Smooth muscle cell (in vitro differentiated cells): ENCODE measurements around the gene DEGS2. TPM values are rescaled to one million over a fixed set of nuclear protein-coding genes. Genes with fewer than 3 reads are reported as not detected.

Experiments
- DNase-seq: peaks from one replicate; lab custom pipeline; 2025; ENCODE audit not compliant: unreplicated experiment; lab: John Stamatoyannopoulos, UW
- H2AFZ ChIP-seq: fragments of 200-600 bp; sonication (generic); 2 replicates; pipeline ENCODE4 v1.6.0; 2016; ENCODE audit warnings: antibody characterized with exemption, low read depth, mild to moderate bottlenecking
- H3F3A ChIP-seq: fragments of 200-600 bp; sonication (generic); 2 replicates; pipeline ENCODE4 v1.6.0; 2017; ENCODE audit warnings: antibody characterized with exemption, low read depth
- H3K27ac ChIP-seq: fragments of 200-600 bp; sonication (generic); 2 replicates; pipeline ENCODE4 v1.5.1; 2016; ENCODE audit warnings: low read depth, mild to moderate bottlenecking
- H3K27me3 ChIP-seq: fragments of 200-600 bp; sonication (generic); 2 replicates; pipeline ENCODE4 v1.6.1; 2016; ENCODE audit warnings: low read depth, mild to moderate bottlenecking
- H3K36me3 ChIP-seq: fragments of 200-600 bp; sonication (generic); 2 replicates; pipeline ENCODE4 v1.5.1; 2016; ENCODE audit warnings: low read depth
- H3K4me1 ChIP-seq: fragments of 200-600 bp; sonication (generic); 2 replicates; pipeline ENCODE4 v1.5.1; 2016; ENCODE audit warnings: low read depth
- H3K4me2 ChIP-seq: fragments of 200-600 bp; sonication (generic); 2 replicates; pipeline ENCODE4 v1.6.0; 2016; ENCODE audit warnings: mild to moderate bottlenecking
- H3K4me3 ChIP-seq: fragments of 200-600 bp; sonication (generic); 2 replicates; pipeline ENCODE4 v1.5.1; 2016; ENCODE audit warnings: mild to moderate bottlenecking
- H3K79me2 ChIP-seq: fragments of 200-600 bp; sonication (generic); 2 replicates; pipeline ENCODE4 v1.6.0; 2016; ENCODE audit warnings: low read depth, mild to moderate bottlenecking
- H3K9ac ChIP-seq: fragments of 200-600 bp; sonication (generic); 2 replicates; pipeline ENCODE4 v1.6.0; 2016; ENCODE audit warnings: low read depth
- H3K9me3 ChIP-seq: fragments of 200-600 bp; sonication (generic); replicated peaks from 2 replicates; pipeline ENCODE4 v1.5.1; 2016; ENCODE audit warnings: low read depth
- H4K20me1 ChIP-seq: fragments of 200-600 bp; sonication (generic); 2 replicates; pipeline ENCODE4 v1.6.0; 2016; ENCODE audit warnings: low read depth
- CTCF ChIP-seq: fragments of 200-600 bp; sonication (generic); IDR thresholded peaks from 2 replicates; pipeline ENCODE4 v1.5.1; 2017; ENCODE audit warnings: borderline replicate concordance, mild to moderate bottlenecking, antibody characterized with exemption; ENCODE audit not compliant: insufficient read depth, poor library complexity, severe bottlenecking
- WGBS: methylation state at CpG from one replicate; pipeline ENCODE4 v1.1.7; 2016; ENCODE audit warnings: low lambda C conversion rate; 5-methylcytosine and 5-hydroxymethylcytosine counted together
- polyA plus RNA-seq: library from polyadenylated mRNA; unstranded; fragments of >200 nt; fragmentation: Nextera tagmentation; extraction: Ambion mirVana; gene quantifications from 2 replicates; pipeline ENCODE4 v1.2.1, GENCODE V29; 2016
- total RNA-seq: library from RNA; depleted of rRNA; stranded (reverse); fragments of >200 nt; gene quantifications from 2 replicates; pipeline ENCODE4 v1.2.3, GENCODE V29; 2014

The DEGS2 gene
- total and polyA plus RNA-seq, 2 experiments from 2014 or later = 0.45 to 0.83 TPM

GRCh38 chr14:100156776-100157175 lies 2.7 kb downstream of the DEGS2 start:
- DNase-seq = no peak
- Histone ChIP-seq H3F3A (no peaks in the 10 kb centered on the region), H3K9ac (no peak overlapping the region), H2AFZ (no peak overlapping the region), H4K20me1 (no peaks in the 10 kb centered on the region), H3K9me3 (no peaks in the 10 kb centered on the region), H3K79me2 (no peaks in the 10 kb centered on the region), H3K36me3 (no peaks in the 10 kb centered on the region), H3K4me1 (peaks cover 3% of the 10 kb centered on the region), H3K4me3 (no peak overlapping the region), H3K4me2 (no peak overlapping the region), H3K27ac (no peak overlapping the region), H3K27me3 (peaks cover 55% of the 10 kb centered on the region)
- TF ChIP-seq CTCF = no peak
- 84% methylated on average over 6 of the region's 6 CpGs for WGBS

- Histone ChIP-seq H3K79me2 (no peaks in the 10 kb centered on the region), H3K4me3 (no peak overlapping the region), H3K9me3 (no peaks in the 10 kb centered on the region), H3K36me3 (no peaks in the 10 kb centered on the region), H3K4me1 (peaks cover 3% of the 10 kb centered on the region), H3K4me2 (no peak overlapping the region), H3F3A (no peaks in the 10 kb centered on the region), H3K27ac (no peak overlapping the region), H2AFZ (no peak overlapping the region), H3K9ac (no peak overlapping the region), H4K20me1 (no peaks in the 10 kb centered on the region), H3K27me3 (peaks cover 47% of the 10 kb centered on the region)
- TF ChIP-seq CTCF = no peak
- WGBS = 85% methylated on average over 12 of the region's 12 CpGs
- no peak for DNase-seq
Observed at GRCh38 chr14:100155756-100156616, 3.5 kb downstream of the DEGS2 start.

GRCh38 chr14:100155049-100155621 lies 4.3 kb downstream of the DEGS2 start:
- Histone ChIP-seq H3F3A (no peaks in the 10 kb centered on the region), H3K9ac (no peak overlapping the region), H3K27ac (no peak overlapping the region), H4K20me1 (no peaks in the 10 kb centered on the region), H3K27me3 (peaks cover 38% of the 10 kb centered on the region), H3K79me2 (no peaks in the 10 kb centered on the region), H3K4me3 (no peak overlapping the region), H3K36me3 (no peaks in the 10 kb centered on the region), H3K9me3 (no peaks in the 10 kb centered on the region), H3K4me1 (peaks cover 3% of the 10 kb centered on the region), H2AFZ (no peak overlapping the region), H3K4me2 (no peak overlapping the region)
- no peak for DNase-seq
- peak; percentile 48 for TF ChIP-seq CTCF
- 63% methylated on average over 8 of the region's 8 CpGs for WGBS
